ENCODE measurements around the gene C5orf46. TPM values are rescaled to one million over a fixed set of nuclear protein-coding genes. Genes with fewer than 3 reads are reported as not detected.

C5orf46 gene
- total RNA-seq, 1 experiment from 2014 or later, result not detected

GRCh38 chr5:147845618-147846017 lies 60.7 kb downstream of the C5orf46 start:
- TF ChIP-seq, protein P1, sequence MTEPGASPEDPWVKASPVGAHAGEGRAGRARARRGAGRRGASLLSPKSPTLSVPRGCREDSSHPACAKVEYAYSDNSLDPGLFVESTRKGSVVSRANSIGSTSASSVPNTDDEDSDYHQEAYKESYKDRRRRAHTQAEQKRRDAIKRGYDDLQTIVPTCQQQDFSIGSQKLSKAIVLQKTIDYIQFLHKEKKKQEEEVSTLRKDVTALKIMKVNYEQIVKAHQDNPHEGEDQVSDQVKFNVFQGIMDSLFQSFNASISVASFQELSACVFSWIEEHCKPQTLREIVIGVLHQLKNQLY (CRISPR knock-in tag; IDR thresholded peaks at IDR 0.05), result no peak
- ChIA-PET POLR2A (no interaction called here), CTCF (no interaction called here)
- Mint-ChIP-seq H3K36me3 (no peaks in the 10 kb centered on the region), H3K27me3 (ENCODE audit: low read depth) (peaks cover 4% of the 10 kb centered on the region), H3K27ac (no peak overlapping the region), H3K4me1 (peaks cover 8% of the 10 kb centered on the region; the same call in 1 of the 2 replicates), H3K9me3 (no peaks in the 10 kb centered on the region), H3K4me3 (no peak overlapping the region)
- ATAC-seq (no peak), DNase-seq (ENCODE audit: low spot score) (no peak)

- Mint-ChIP-seq H3K27me3 (ENCODE audit: low read depth) (peaks cover 4% of the 10 kb centered on the region), H3K36me3 (no peaks in the 10 kb centered on the region), H3K9me3 (no peaks in the 10 kb centered on the region), H3K4me1 (peaks cover 8% of the 10 kb centered on the region; the same call in 1 of the 2 replicates), H3K4me3 (no peak overlapping the region), H3K27ac (no peak overlapping the region)
- no peak for ATAC-seq
- no peak for TF ChIP-seq MYBL2 (CRISPR knock-in tag; IDR thresholded peaks at IDR 0.05)
- no peak for TF ChIP-seq ZNF416 (CRISPR knock-in tag; IDR thresholded peaks at IDR 0.05)
- TF ChIP-seq ZNF121 (CRISPR knock-in tag; IDR thresholded peaks at IDR 0.05), result no peak
- TF ChIP-seq, protein P2, sequence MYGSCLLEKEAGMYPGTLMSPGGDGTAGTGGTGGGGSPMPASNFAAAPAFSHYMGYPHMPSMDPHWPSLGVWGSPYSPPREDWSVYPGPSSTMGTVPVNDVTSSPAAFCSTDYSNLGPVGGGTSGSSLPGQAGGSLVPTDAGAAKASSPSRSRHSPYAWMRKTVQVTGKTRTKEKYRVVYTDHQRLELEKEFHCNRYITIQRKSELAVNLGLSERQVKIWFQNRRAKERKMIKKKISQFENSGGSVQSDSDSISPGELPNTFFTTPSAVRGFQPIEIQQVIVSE (CRISPR knock-in tag; IDR thresholded peaks at IDR 0.05; ENCODE audit: borderline replicate concordance), result no peak
- TF ChIP-seq CREM (CRISPR knock-in tag; IDR thresholded peaks at IDR 0.05), result no peak
- TF ChIP-seq SOX15 (CRISPR knock-in tag; IDR thresholded peaks at IDR 0.05), result no peak
- no peak for TF ChIP-seq ATF2 (CRISPR knock-in tag; IDR thresholded peaks at IDR 0.05; ENCODE audit: borderline replicate concordance, low read depth)
- TF ChIP-seq ZSCAN18 (CRISPR knock-in tag; IDR thresholded peaks at IDR 0.05), result no peak
- no peak for TF ChIP-seq PREB (CRISPR knock-in tag; IDR thresholded peaks at IDR 0.05; ENCODE audit: borderline replicate concordance)
- TF ChIP-seq, protein P3, sequence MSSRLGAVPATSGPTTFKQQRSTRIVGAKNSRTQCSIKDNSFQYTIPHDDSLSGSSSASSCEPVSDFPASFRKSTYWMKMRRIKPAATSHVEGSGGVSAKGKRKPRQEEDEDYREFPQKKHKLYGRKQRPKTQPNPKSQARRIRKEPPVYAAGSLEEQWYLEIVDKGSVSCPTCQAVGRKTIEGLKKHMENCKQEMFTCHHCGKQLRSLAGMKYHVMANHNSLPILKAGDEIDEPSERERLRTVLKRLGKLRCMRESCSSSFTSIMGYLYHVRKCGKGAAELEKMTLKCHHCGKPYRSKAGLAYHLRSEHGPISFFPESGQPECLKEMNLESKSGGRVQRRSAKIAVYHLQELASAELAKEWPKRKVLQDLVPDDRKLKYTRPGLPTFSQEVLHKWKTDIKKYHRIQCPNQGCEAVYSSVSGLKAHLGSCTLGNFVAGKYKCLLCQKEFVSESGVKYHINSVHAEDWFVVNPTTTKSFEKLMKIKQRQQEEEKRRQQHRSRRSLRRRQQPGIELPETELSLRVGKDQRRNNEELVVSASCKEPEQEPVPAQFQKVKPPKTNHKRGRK (CRISPR knock-in tag; IDR thresholded peaks at IDR 0.05; ENCODE audit: borderline replicate concordance), result no peak
- TF ChIP-seq, protein P4, sequence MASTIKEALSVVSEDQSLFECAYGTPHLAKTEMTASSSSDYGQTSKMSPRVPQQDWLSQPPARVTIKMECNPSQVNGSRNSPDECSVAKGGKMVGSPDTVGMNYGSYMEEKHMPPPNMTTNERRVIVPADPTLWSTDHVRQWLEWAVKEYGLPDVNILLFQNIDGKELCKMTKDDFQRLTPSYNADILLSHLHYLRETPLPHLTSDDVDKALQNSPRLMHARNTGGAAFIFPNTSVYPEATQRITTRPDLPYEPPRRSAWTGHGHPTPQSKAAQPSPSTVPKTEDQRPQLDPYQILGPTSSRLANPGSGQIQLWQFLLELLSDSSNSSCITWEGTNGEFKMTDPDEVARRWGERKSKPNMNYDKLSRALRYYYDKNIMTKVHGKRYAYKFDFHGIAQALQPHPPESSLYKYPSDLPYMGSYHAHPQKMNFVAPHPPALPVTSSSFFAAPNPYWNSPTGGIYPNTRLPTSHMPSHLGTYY (CRISPR knock-in tag; IDR thresholded peaks at IDR 0.05), result no peak
- TF ChIP-seq, protein P5, sequence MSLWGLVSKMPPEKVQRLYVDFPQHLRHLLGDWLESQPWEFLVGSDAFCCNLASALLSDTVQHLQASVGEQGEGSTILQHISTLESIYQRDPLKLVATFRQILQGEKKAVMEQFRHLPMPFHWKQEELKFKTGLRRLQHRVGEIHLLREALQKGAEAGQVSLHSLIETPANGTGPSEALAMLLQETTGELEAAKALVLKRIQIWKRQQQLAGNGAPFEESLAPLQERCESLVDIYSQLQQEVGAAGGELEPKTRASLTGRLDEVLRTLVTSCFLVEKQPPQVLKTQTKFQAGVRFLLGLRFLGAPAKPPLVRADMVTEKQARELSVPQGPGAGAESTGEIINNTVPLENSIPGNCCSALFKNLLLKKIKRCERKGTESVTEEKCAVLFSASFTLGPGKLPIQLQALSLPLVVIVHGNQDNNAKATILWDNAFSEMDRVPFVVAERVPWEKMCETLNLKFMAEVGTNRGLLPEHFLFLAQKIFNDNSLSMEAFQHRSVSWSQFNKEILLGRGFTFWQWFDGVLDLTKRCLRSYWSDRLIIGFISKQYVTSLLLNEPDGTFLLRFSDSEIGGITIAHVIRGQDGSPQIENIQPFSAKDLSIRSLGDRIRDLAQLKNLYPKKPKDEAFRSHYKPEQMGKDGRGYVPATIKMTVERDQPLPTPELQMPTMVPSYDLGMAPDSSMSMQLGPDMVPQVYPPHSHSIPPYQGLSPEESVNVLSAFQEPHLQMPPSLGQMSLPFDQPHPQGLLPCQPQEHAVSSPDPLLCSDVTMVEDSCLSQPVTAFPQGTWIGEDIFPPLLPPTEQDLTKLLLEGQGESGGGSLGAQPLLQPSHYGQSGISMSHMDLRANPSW (CRISPR knock-in tag; conservative IDR thresholded peaks at IDR 0.05; ENCODE audit: low read depth), result no peak
- TF ChIP-seq ZNF671 (CRISPR knock-in tag; IDR thresholded peaks at IDR 0.05), result no peak
- TF ChIP-seq CREB1 (CRISPR knock-in tag; IDR thresholded peaks at IDR 0.05), result no peak
- TF ChIP-seq, protein P6, sequence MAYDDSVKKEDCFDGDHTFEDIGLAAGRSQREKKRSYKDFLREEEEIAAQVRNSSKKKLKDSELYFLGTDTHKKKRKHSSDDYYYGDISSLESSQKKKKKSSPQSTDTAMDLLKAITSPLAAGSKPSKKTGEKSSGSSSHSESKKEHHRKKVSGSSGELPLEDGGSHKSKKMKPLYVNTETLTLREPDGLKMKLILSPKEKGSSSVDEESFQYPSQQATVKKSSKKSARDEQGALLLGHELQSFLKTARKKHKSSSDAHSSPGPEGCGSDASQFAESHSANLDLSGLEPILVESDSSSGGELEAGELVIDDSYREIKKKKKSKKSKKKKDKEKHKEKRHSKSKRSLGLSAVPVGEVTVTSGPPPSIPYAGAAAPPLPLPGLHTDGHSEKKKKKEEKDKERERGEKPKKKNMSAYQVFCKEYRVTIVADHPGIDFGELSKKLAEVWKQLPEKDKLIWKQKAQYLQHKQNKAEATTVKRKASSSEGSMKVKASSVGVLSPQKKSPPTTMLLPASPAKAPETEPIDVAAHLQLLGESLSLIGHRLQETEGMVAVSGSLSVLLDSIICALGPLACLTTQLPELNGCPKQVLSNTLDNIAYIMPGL (CRISPR knock-in tag; IDR thresholded peaks at IDR 0.05), result no peak
- no peak for DNase-seq (ENCODE audit: low spot score)
- POLR2A ChIA-PET, result no interaction called here
- CTCF ChIA-PET, result interaction anchor here (1.8 kb wide), 1 partner anchor 10 kb away, joined by 4 read pairs; no protein-coding TSS in a partner anchor
Measured at GRCh38 chr5:147844846-147845245, 61.5 kb downstream of the C5orf46 start.

All from WTC11 (cell line).